HEK293T (cell line): ENCODE data around the gene HIPK3.

ENCODE experiments used
- ARNT ChIP-seq: fragments of 450-650 bp; IDR thresholded peaks from 2 replicates; pipeline ENCODE4 v1.6.1; 2017; ENCODE audit warnings: mild to moderate bottlenecking
- BHLHE40 ChIP-seq: fragments of 450-650 bp; IDR thresholded peaks from 2 replicates; pipeline ENCODE4 v1.6.1; 2016; ENCODE audit warnings: mild to moderate bottlenecking, moderate library complexity, borderline replicate concordance
- CTBP1 ChIP-seq: fragments of 450-650 bp; IDR thresholded peaks from 2 replicates; pipeline ENCODE4 v1.6.1; 2016; ENCODE audit warnings: borderline replicate concordance
- ELF4 ChIP-seq: fragments of 450-650 bp; IDR thresholded peaks from 2 replicates; pipeline ENCODE4 v1.6.1; 2017; ENCODE audit warnings: antibody characterized with exemption
- FOXA1 ChIP-seq: fragments of 450-650 bp; IDR thresholded peaks from 2 replicates; pipeline ENCODE4 v1.6.1; 2016; ENCODE audit warnings: mild to moderate bottlenecking
- FOXK2 ChIP-seq: fragments of 450-650 bp; IDR thresholded peaks from 2 replicates; pipeline ENCODE4 v1.6.1; 2016; ENCODE audit warnings: mild to moderate bottlenecking
- FOXM1 ChIP-seq: fragments of 450-650 bp; IDR thresholded peaks from 2 replicates; pipeline ENCODE4 v1.6.1; 2017; ENCODE audit warnings: mild to moderate bottlenecking, borderline replicate concordance
- HDGF ChIP-seq: fragments of 450-650 bp; IDR thresholded peaks from 2 replicates; pipeline ENCODE4 v1.6.1; 2017; ENCODE audit warnings: antibody characterized with exemption, borderline replicate concordance
- L3MBTL2 ChIP-seq: fragments of 450-650 bp; conservative IDR thresholded peaks from 2 replicates; pipeline ENCODE4 v1.6.1; 2016; ENCODE audit warnings: mild to moderate bottlenecking
- NFRKB ChIP-seq: fragments of 450-650 bp; IDR thresholded peaks from 2 replicates; pipeline ENCODE4 v1.6.1; 2016; ENCODE audit warnings: mild to moderate bottlenecking, moderate library complexity
- SP1 ChIP-seq: fragments of 450-650 bp; IDR thresholded peaks from 2 replicates; pipeline ENCODE4 v1.6.1; 2017
- SUZ12 ChIP-seq: fragments of 450-650 bp; IDR thresholded peaks from 2 replicates; pipeline ENCODE4 v1.6.1; 2016; ENCODE audit warnings: mild to moderate bottlenecking
- TARDBP ChIP-seq: fragments of 450-650 bp; IDR thresholded peaks from 2 replicates; pipeline ENCODE4 v1.6.1; 2016
- TF ChIP-seq, protein P1 (sequence below): fragments of 450-650 bp; IDR thresholded peaks from 2 replicates; pipeline ENCODE4 v1.6.1; 2016

DNA sequence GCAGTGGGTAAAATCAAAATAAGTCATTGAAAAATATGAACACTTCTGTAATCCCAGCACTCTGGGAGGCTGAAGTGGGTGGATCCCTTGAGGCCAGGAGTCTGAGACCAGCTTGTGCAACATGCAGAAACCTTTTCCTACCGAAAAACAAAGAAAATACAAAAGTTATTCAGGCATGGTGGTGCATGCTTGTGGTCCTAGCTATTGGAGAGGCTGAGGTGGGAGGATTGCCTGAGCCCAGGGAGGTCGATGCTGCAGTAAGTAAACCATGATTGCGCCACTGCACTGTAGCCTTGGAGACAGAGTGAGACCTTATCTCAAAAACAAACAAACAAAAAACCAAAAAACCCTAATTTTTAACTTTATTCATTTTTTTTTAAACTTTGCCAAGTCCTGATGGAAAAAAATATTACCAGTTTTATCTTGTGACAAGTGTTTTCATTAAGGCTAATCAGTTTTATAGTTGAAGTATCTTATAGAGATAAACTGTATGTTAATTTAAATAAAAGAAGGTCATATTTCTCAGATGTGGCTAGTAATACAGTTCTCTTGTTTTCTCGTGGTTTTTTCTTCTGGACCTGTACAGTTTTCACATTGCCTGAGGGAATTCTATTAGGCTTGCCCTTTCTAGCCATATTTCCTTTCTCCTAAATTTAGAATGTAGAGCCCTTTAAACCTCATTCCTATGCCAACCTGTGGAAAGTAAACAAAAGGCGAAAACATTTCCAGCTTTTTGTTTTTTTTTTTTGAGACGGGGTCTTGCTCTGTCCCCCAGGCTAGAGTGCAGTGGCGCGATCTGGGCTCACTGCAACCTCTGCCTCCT, 9.4 kb downstream of the HIPK3 start:
- TF ChIP-seq SUZ12 (no peak), BHLHE40 (no peak), ARNT (no peak), SP1 (no peak), ELF4 (no peak), FOXK2 (no peak), NFRKB (no peak), TARDBP (no peak), L3MBTL2 (no peak), FOXM1 (no peak), CTBP1 (no peak), FOXA1 (no peak), HDGF (no peak)
- TF ChIP-seq, protein P1, sequence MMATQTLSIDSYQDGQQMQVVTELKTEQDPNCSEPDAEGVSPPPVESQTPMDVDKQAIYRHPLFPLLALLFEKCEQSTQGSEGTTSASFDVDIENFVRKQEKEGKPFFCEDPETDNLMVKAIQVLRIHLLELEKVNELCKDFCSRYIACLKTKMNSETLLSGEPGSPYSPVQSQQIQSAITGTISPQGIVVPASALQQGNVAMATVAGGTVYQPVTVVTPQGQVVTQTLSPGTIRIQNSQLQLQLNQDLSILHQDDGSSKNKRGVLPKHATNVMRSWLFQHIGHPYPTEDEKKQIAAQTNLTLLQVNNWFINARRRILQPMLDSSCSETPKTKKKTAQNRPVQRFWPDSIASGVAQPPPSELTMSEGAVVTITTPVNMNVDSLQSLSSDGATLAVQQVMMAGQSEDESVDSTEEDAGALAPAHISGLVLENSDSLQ = no peak
